NCI-H2227 (cell line): Measurements from ENCODE around the gene NMNAT2.
"Not testable (repeated sequence)": the region's sequence is repeated elsewhere in the genome, so short reads cannot be mapped to it uniquely, and the experiment has no call there.

Experiments
- DNase-seq: peaks from one replicate; lab custom pipeline; 2025; ENCODE audit not compliant: unreplicated experiment; lab: John Stamatoyannopoulos, UW

NMNAT2 gene

DNA sequence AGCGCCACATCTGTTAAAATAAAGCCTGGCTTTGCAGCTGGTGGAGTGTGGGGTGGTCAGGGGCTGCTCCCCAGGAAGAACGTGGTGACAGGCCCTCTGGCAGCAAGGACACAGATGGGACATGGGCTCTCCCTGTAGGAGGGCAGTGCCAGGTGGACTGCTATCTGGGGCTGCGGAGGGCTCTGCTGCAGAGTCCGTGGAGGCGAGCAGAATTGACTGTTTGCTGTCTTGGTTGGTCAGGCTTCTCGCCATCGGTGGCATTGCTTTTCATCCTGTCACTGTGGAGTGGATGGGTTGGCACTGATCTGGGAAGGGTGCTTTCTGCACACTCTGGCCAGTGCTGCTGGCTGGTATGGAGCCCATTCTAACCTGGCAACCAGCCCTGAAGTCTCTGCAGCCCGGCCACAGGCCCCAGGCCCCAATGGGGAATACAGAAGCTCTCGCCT, 129.1 kb downstream of the NMNAT2 start:
- DNase-seq = no peak

DNA sequence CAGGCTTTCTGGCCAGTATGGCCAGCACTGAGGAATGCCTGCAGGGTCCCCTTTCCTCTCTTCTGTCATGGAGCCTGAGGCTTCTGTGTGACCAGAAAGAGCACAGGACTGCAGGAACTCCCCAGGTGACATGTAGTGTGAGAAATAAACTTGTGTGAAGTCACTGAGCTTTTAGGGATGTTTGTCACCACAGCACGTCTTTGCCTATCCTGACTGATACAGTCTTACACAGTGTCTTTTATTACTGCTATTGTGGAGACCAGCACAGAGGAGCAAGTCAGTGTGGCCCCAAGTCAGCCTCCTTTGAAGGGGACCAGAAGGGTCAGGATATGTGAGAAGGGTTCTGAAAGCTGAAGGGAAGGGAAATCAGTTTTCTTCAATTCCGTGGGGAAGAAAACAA, 129.6 kb downstream of the NMNAT2 start:
- DNase-seq = no peak

DNA sequence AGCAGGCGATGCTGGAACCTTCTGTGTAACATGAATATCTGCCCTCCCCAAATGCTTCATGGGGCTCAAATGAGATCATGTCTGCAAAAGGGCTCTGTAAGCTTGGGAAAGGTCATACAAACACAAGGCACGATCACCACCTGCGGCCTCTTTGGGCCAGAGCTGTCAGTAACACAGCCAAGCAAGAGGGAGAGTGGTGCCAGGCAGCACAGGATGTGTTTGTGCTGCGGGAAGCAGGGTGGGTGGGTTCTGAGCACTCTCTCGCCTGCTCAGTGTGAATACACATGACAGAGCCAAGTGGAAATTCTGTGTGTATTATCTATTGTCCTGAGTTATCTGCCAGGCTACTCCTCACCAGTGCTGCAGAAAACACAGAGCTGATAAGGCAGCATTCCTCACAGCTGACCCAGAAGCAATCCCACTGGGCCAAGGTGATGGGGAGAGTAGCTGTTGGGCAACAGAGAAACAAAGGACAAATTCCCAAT, 130.9 kb downstream of the NMNAT2 start:
- DNase-seq = no peak

DNA sequence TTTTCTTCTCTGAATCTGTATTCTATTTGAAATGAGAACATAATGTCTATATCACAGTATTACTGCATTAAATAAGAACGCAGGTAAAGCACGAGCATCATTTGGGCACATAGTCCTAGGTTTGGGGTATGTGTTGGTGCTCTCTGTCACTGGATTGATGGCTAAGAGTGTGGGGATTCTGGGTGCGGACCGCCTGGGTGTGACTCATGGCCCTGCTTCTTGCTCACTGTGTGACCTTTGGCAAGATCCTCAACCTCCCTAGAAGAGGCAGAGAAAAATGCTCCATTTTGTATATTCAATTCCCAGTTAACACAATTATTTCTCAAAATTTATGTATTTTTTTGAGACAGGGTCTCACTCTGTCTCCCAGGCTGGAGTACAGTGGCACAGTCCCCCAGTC, 132.4 kb downstream of the NMNAT2 start:
- DNase-seq = no peak

DNA sequence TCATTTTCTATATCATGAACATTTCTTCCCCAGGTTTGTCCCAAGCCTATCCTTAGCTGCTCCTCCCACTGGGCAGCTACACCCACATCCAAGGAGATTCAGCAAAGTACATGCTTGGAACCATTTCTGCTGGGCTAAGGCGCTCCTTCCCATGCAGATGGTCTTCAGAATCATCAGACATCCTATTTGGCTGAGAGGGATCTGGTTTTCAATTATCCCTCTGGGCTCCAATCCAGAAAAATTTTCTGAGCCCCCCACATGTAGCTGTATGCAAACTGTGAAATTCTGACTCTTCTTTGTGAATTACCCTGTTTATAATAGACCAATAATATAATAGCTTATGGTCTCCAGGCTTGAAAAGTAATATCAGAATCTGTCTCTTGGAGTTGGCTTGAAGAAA, 132.9 kb downstream of the NMNAT2 start:
- no peak for DNase-seq

DNA sequence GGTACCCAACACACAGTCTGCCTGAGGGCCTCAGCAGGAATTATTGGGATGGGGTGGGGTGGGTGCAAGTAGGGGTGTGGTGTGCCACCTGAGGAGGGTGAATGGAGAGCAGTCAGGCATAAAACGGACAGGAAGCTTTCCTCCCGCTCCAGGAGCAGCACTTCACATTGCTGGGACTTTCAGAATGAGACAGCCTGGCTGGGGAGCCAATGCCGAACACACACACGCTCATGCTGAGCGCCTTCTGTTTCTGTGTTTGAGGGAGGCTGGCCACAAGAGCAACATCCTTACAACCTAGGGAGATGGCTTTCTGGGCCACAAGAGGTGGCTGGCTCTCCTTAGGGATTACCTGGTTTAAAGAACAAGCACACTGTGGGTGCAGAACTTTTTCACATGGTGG, 134.1 kb downstream of the NMNAT2 start:
- no peak for DNase-seq

DNA sequence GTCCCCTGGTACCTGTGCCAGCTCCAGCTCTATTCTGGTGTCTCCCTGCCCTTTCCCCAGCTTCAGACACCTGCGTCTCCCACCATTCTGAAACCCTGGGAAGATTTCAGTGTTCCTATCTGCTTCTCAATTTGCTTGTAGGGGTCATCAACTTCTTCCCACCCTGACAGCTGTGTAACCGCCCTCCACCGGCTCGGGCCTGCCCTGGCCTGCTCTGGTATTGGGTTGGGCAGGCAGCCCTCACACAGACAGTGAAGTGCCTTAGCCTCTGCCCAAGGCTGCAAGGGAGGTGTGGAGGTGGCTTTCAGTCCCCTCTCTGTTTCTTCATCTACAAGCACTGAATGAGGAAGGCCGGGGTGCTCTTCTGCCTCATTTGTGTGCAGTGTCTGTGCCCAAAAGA, 134.9 kb downstream of the NMNAT2 start:
- DNase-seq = no peak

DNA sequence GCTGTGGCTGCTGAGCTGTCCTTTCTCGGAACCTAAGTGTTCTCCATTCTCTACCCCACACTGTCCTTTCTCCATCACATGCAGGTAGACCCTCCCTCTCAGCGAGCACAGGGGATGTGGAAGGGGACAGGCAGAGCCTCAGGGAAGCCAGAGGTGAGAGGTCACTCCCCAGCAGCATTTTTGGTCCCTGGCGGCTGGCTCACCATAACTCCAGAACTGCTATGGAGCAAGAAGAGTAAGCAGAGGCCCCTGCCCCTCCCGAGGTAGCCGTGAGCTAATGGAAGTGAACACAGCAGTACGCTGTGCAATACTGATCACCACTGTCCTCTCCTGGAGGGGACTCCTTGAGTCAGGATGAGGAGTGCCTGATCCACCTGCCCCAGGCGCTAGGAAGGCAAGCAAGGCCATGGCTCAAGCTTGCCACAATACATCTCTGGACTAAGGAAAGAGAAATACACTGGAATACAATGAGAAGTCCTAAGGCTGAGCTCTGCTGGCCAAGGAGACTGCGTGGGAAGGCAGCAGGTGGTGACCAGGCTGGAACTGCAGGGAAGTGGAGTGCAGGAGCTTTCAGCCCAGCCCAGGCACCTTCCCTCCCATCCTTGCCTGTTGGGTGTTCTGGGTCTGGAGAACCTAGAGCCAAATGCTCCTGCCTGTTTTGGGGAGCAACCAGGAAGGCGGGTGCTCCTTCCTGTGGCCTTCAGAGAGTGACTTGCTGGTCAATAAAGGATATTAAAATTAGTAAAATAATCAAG, 135.9 kb downstream of the NMNAT2 start:
- no peak for DNase-seq

DNA sequence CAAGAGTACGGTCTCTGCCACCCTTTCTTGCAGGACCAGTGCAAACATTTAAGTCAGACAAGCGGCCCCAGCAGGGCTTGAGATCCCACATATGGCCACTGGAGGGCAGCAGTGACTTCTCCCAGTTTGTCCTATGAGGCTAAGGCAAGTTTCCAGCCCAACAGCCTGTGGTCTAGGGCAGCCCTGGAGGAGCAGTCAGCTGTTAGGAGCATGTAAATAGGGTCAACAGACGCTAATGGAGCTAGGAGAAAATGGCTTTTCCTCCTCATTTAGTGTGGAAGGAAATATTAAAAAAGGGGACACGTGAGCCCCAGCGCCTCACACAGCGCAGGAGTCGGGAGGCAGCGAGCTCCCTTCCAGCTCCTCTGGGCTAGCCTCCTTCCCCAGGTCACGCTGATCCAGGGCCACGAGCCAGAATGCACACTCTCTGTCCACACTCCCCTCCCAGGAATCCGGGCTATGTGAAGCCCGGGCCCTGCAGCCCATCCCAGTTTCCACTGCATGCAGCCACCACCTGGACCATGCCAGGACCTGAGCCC, 136.6 kb downstream of the NMNAT2 start:
- DNase-seq = peak; percentile 91

DNA sequence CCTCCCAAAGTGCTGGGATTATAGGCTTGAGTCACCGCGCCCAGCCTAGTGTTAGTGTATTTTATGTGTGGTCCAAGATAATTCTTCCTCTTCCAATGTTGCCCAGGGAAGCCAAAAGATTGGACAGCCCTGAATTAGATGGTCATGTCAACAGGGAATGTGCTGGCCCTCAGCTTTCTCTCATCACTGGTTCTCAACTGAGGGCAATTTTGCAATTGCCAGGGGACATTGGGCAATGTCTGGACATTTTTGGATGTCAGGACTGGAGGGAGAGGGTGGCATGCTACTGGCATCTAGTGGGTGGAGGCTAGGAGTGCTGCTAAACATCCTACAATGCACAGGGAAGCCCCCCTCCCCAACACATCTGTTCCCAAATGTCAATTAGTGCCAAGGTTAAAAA, 137.1 kb downstream of the NMNAT2 start:
- DNase-seq = no peak

DNA sequence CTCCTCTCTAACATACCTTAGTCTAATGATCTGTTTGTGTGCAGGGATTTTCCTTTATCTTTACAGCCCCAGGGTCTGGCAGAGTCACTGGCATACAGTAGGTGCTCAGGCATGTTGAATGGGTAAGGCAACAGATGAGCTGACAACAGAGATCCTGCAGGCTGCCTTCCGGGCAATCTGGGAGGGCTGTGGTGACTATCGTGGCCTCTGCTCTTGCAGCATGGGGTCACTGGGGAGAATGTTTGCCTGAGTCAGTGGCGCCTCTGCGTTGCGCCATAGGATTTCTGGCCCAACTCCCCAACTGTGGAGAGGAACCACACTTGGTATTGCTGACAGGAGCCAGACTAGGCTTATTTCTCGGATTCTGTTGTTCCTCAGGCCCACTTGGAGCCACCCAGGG, 138.3 kb downstream of the NMNAT2 start:
- DNase-seq = no peak

DNA sequence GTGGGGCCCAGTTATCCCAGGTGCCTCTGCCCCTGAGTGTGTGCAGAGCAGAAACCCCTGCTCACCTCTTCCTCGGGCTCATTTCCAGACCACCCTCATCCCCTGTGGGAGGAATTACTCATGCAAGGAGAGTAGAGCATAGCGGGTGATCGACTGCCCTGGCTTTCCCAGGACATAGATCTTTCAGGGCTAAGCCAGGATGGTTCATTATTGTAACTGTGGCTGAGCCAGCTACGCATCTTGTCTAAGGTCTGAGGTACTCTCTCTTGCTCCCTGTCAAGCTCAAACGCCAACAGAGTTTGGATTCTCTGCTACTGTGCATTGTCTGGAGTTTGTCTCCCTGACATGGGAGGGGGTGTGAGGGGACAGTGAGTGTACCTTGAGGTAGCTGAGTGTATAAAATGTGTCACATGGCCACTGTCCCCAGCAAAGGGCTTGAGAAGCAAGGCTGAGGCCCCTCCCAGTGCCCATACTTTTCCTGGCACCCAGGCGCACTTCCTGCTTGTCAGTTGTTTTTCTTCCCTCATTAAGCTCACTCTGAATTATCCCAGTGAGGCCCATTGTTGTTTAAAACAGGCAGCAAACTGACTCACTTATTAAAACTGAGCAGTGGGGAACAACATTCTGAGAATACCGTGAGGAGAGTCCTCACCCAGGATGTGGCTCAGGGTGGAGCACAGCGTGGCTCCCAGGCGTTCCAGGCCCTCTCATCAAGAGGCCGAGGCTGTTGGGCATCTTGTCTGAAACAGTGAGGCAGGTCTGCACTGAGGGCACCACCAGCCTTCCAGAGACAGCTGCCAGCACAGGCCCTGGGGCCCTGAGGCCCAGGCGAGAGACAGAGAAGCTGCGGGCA, 139.2 kb downstream of the NMNAT2 start:
- no peak for DNase-seq

DNA sequence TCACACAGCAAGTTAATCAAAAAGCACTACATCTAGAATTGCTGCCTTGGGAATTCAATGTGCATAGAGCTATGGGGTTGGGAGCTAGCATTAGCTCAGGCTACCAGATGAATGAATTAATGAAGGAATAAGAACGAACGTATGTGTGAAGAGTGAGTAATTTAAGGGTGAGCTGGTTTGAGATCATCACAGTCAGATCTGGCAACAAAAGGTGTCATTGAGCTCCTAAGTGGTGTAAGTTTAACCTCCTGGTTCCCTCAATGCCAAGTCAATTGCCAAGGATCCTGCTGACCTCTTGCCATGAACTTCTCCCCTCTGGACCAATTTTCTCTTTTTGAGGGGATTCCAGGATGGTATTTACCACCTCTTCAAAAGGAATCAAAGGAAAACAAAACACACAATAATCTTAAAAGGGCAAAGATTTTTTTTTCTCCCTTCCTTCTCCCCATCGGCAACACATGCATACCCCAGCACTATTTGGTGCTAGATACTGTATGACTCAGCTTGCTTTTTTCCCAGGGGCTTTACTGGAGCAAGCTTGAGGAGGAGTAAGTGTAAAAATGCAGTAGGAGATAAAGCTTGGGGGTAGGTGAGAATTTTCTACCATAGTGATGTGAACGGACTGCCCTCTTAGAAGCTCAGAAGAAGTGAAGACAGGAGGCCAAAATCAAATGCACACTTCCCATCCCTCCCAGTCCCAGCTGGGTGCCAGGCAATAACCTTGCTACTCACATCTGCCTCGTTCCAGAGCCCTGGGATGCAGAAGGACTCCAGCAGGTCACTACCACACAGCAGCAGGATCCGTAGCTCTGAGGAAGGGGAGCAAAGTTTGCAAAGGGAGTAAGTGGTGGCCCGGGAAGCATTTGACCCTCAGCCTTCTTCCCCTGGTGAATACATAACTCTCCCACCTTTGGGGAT, 140.1 kb downstream of the NMNAT2 start:
- DNase-seq = no peak

DNA sequence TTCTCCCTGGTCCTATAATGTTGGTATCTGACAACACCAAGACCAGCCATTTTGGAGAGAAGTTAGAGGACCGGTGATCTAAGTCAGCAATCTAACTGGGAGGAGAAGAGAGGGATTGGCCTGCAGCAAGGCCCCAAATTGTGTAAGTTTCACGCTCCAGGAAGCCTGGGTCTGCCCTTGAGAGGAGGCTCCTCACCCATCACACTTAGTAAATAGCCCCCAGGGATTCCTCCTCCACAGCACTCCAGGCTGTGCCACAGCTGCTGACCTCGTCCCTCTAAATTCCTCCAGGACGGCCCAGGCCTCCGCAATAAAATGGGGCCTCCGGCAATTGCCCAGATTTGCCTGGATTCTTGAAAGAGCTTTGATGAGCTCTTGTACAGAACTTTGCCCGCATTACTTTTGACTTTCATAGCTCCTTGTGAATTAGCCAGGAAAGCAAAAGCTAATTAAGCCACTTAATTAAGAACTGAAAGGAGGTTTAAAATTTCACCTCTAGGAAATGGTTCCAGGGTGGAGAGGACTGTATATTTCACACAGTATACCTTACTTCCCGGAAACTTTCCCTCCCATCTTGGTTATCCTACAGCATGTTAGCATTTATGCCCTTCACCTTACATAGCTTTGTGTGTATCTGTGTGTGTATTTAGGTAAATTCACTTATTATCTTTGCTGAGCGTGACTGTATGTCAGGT, 141.6 kb downstream of the NMNAT2 start:
- no peak for DNase-seq

DNA sequence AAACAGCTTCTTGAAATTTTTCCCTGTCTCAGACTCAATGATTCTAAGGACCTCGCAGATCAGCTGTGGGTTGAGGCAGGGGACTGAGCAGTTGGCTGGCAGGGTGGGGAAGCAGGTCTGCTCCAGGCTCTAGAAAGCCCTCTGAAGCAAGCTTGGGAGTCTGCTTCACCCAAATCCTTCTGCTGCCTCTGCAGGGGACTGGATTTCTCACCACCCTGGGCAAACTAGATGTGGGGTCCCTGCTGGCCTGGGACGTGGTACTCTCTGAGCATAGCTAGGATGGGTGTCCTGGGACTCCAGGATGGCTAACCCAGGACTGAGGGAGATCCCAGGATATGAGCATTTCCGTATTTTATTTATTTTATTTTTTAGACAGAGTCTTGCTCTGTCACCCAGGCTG, 142.9 kb downstream of the NMNAT2 start:
- DNase-seq = no peak

DNA sequence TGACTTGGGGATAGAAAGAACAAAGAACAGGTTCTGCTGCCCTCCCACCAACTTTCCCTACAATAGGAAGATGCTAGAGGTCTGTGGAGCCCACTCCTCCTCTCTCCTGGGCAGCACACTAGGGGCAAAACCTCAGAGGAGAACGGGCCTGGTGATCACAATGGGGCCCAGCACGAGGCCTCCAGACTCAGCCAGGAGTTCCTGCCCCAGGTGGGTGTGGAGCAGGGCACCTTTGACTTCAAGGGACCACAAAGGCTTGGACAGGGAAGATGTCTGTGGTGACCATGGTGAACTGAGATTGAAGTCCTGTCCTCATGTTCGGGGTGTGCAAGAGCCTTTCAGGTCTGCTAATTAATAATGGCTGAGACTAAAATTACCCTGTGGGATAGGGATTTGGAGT, 143.3 kb downstream of the NMNAT2 start:
- no peak for DNase-seq

DNA sequence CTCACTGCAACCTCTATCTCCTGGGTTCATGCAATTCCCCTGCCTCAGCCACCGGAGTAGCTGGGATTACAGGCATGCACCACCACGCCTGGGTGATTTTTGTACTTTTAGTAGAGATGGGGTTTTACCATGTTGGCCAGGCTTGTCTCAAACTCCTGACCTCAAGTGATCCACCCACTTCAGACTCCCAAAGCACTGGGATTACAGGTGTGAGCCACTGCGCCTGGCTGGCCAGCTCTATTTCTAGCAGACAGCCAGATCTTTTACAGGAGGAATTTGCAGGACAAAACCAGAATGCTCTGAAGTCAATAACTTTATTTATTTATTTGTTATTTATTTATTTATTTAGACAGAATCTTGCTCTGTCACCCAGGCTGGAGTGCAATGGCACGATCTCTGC, 144.2 kb downstream of the NMNAT2 start:
- DNase-seq = not testable (repeated sequence)

DNA sequence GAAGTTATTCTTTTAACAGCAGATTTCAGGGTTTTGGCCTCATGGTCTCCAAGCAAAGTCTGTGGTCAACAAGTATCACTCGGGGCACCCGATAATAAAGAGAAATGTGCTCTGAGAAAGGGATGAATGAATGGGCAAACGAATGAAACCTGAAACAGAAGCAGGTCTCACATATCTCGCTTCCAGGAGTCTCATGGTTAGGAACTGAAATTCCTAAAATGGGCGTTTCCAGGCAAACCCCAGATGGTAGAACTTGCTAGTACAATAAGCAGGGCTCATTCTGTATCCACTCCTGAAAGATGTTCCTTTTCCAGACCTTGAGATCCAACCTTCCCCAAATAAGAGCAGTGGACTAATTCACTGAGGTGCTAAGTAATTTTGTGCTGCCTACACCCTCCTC, 144.9 kb downstream of the NMNAT2 start:
- no peak for DNase-seq

DNA sequence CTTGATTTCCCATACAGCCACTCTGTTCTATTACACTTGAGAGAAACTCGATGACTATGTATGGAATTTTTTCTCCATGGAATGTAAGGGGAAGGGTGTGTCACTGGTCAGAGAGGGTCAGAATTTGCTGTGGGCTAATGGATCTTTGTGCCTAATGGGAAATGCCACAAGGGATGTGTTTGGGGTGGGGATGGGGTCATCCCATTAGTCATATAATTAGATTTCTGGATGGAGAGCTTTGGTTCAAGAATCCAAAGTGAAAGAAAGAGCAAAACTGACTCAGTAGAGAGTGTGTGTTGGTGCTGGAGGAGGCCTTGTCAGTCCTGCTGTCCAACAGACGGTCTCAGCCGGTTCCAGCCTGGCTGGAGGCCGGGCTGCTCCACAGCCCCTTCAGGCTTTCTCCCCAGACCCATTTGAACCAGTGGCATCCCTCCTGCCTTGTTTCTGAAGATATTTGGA, 145.8 kb downstream of the NMNAT2 start:
- no peak for DNase-seq

DNA sequence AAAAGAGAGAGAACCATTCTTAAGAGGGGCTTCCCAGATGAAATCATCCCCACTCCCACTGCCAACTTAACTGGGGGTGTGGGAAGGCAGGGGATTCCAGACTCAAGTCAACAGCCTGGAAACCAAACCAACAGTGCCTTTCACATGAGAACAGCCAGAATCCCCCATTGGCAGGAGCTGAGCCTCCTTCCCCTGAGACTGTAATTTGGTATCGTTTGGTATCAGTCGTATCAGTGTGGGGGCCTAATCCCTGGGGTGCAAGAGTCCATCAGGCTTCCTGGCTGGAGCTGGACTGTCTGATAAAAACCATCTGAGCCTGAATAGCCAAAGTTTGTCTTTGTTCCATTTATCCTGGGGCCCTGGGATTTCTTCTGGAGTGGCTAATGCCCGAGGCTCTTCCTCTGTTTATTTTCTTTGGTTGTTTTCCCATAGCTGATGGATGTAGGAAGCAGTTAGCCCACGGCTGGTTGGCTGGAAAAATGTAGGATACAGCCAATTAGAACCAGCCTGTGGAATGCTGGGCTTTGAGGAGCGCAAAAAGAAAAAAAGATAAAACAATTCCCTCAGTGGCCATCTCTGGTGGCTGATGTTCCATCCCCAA, 147.5 kb downstream of the NMNAT2 start:
- DNase-seq = no peak
